Bronchial epithelial cell (primary cell): ENCODE measurements around the gene SRD5A2. TPM values are rescaled to one million over a fixed set of nuclear protein-coding genes. Genes with fewer than 3 reads are reported as not detected.

ENCODE experiments used
- DNase-seq: peaks from one replicate; pipeline ENCODE4 v3.0.0-alpha.2; 2010; ENCODE audit warnings: low read depth
- FAIRE-seq: peaks from 2 replicates; lab custom pipeline; 2011; peaks lifted over from hg19 to GRCh38; lab: Jason Lieb, UNC
- H3K27me3 ChIP-seq: 2 replicates; pipeline ENCODE4 v1.5.1; 2011; ENCODE audit warnings: low read length; ENCODE audit not compliant: control insufficient read depth, insufficient read depth
- H3K36me3 ChIP-seq: 2 replicates; pipeline ENCODE4 v1.5.1; 2011; ENCODE audit warnings: low read length; ENCODE audit not compliant: control insufficient read depth, insufficient read depth
- H3K4me3 ChIP-seq: 2 replicates; pipeline ENCODE4 v1.5.1; 2011; ENCODE audit warnings: mild to moderate bottlenecking, low read depth, low read length, control low read depth
- CTCF ChIP-seq: IDR thresholded peaks from 2 replicates; pipeline ENCODE4 v1.5.1; 2011; ENCODE audit warnings: mild to moderate bottlenecking, moderate library complexity, low read length, control low read depth, inconsistent platforms; ENCODE audit not compliant: insufficient read depth, severe bottlenecking
- total RNA-seq: library from RNA; depleted of rRNA; stranded (reverse); fragments of >200 nt; gene quantifications from 2 replicates; pipeline ENCODE4 v1.2.1, GENCODE V29; 2014

The SRD5A2 gene
- under 0.01 TPM in 1 of 2 replicates, not detected in the other for total RNA-seq

DNA sequence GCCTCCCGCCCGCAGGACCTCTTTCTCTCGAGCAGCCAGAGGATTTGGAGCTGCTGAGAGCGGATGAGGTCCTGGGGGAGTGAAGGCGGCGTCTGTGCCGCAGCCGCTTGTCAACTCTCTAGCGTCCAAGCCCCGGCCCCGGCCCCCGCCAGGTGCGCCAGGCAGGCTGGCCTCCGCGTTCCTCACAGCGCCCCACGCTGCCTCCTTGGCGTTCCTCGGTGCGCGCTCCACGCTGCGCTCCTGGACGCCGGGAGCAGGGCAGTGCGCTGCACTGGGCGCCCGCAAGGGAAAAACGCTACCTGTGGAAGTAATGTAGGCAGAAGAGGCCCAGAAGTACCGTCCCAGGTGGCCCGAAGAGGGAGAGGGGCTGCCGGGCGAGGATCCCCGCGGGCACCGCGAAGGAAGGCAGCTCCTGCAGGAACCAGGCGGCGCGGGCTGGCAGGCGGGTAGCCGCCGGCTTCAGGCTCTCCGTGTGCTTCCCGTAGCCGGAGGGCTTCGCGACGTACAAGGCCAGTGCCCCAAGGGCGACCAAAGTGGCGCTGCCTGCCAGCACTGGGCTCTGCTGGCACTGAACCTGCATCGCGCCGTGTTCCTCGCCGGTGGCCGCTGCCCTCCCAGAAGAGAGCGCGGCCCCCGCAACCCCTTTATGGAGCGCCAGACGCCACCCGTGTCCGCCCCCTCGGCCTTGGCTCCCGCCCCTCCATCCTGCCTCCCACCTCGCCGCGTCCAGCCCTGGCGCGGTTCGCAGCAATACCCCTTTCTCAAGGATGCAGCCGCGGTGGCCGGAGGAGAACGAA, at the start of gene SRD5A2:
SRD5A2 (minus strand) TSS at position 618 of the 797 bp plus-strand sequence; CDS start at position 580, 38 bp downstream.
- FAIRE-seq (no peak), DNase-seq (no peak)
- TF ChIP-seq CTCF: no peak
- Histone ChIP-seq H3K4me3 (no peak within 1 kb of the TSS), H3K36me3 (no peaks in the 10 kb centered on the region), H3K27me3 (peaks cover 34% of the 10 kb centered on the region)

DNA sequence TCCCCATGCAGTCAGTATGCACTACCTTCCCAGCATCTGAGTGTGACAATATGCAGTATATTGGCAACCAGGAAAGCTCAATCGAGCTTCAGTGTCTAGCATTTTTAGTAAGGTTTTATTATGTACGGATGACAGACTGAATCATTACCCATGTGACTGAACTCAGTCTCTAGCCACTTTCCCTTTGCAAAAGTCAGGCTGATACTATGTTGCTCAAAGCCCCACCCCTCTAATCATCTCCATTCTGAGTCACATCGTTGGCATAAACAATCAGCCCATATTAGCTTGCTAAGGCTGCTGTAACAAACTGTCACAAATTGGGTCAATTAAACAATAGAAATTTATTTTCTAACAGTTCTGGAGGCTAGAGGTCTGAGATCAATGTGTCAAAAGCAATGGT, 25.8 kb upstream of the SRD5A2 start:
- Histone ChIP-seq H3K36me3 (no peaks in the 10 kb centered on the region), H3K4me3 (no peak overlapping the region), H3K27me3 (no peaks in the 10 kb centered on the region)
- no peak for FAIRE-seq
- peak; percentile 39 for DNase-seq
- no peak for TF ChIP-seq CTCF

- Histone ChIP-seq H3K4me3 (no peak overlapping the region), H3K36me3 (no peaks in the 10 kb centered on the region), H3K27me3 (no peaks in the 10 kb centered on the region)
- no peak for TF ChIP-seq CTCF
- FAIRE-seq (no peak), DNase-seq (no peak)
Measured at GRCh38 chr2:31598694-31599093, 18.0 kb upstream of the SRD5A2 start.

DNA sequence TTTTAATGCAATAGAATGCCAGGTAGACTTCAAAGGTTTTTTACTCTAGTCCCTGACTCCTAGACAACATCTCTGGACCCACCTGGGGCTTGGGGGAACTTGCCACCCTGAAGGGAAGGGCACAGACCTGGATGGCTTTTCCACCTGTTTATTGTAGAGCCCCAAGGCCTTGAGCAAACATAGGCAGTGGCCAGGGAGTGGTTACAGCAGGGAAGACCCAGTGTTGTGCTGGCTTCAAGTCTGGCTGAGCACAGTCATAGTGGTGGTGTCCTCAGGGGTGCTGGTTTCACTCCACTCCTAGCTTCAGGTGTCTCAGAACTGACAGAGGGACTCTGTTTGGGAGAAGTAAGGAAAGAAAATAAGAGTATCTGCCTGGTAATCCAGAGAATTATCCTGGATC, 5.5 kb upstream of the SRD5A2 start:
- FAIRE-seq (no peak), DNase-seq (no peak)
- no peak overlapping the region for H3K4me3 ChIP-seq
- peaks cover 12% of the 10 kb centered on the region for H3K27me3 ChIP-seq
- TF ChIP-seq CTCF: no peak
- no peaks in the 10 kb centered on the region for H3K36me3 ChIP-seq

GRCh38 chr2:31581124-31581795, 522 bp upstream of the SRD5A2 start:
- DNase-seq: no peak
- no peak for FAIRE-seq
- peaks cover 34% of the 10 kb centered on the region for H3K27me3 ChIP-seq
- no peak overlapping the region for H3K4me3 ChIP-seq
- no peak for TF ChIP-seq CTCF
- H3K36me3 ChIP-seq: no peaks in the 10 kb centered on the region
